HCT116 (cell line): ENCODE measurements around the gene MICALL2. TPM values are rescaled to one million over a fixed set of nuclear protein-coding genes. Genes with fewer than 3 reads are reported as not detected.

Source experiments
- ATAC-seq: fragments of 200-7000 bp; cut with Tn5 transposase; 2 replicates; pipeline ENCODE4 v1.9.1; 2020; ENCODE audit warnings: mild to moderate bottlenecking, moderate library complexity
- BruUV-seq: library from RNA; stranded (reverse); fragments of 400-500 nt; replicated peaks from 2 replicates; lab custom pipeline; 2021; lab: Mats Ljungman, UMichigan
- CTCF ChIA-PET: fragments of 300-600 bp; sonication (Branson Sonifier 250); formaldehyde crosslinking; loops from one replicate; lab custom pipeline; 2021; ENCODE audit warnings: antibody characterized with exemption; lab: Charles Lee
- POLR2A ChIA-PET: fragments of 300-600, 350-600 bp; sonication (Branson Sonifier 250); formaldehyde crosslinking; loops from one replicate; lab custom pipeline; 2021; ENCODE audit warnings: antibody characterized with exemption; lab: Charles Lee
- RAD21 ChIA-PET, 2 experiments: fragments of 300-600 bp; sonication (Branson Sonifier 250); formaldehyde crosslinking; loops; one replicate each; lab custom pipeline; 2023; ENCODE audit warnings: low total read pairs in 2 of 2; ENCODE audit not compliant: uncharacterized antibody in 2 of 2, unreplicated experiment in 2 of 2, low non-redundant PET in 1 of 2; lab: Charles Lee
- DNase-seq: peaks from one replicate; pipeline ENCODE4 v3.0.0-alpha.2; 2010; ENCODE audit warnings: low read depth, low spot score
- H2AFZ ChIP-seq: fragments of 200-600 bp; shearing (Covaris generic), sonication (generic); 2 replicates; pipeline ENCODE4 v1.6.1; 2017; ENCODE audit warnings: low read depth, mixed run types, mixed read lengths, antibody characterized with exemption, low read length; ENCODE audit not compliant: poor library complexity, severe bottlenecking
- H3K27ac ChIP-seq: 2 replicates; pipeline ENCODE4 v1.5.1; 2012; ENCODE audit warnings: low read depth, low read length
- H3K27me3 ChIP-seq: fragments of 200-600 bp; sonication (generic); 2 replicates; pipeline ENCODE4 v1.6.1; 2016; ENCODE audit warnings: mixed run types, low read length, mixed read lengths; ENCODE audit not compliant: insufficient read depth
- H3K36me3 ChIP-seq, 2 experiments: fragments of 200-500 bp in 1 of 2; fragments of 200-600 bp in 1 of 2; sonication (Bioruptor generic) in 1 of 2; sonication (generic) in 1 of 2; 2 replicates each; pipeline versions ENCODE4 v1.5.1 to v1.6.1; 2014 to 2016; ENCODE audit warnings: low read length in 2 of 2, inconsistent platforms in 1 of 2, mixed read lengths in 1 of 2, mixed run types in 1 of 2; ENCODE audit not compliant: insufficient read depth in 2 of 2, control insufficient read depth in 1 of 2
- H3K4me1 ChIP-seq, 2 experiments: fragments of 200-600 bp in 1 of 2; sonication (generic) in 1 of 2; 2 replicates each; pipeline versions ENCODE4 v1.5.1 to v1.6.1; 2012 to 2017; ENCODE audit warnings: low read length in 2 of 2, inconsistent platforms in 1 of 2, mild to moderate bottlenecking in 1 of 2, mixed read lengths in 1 of 2, mixed run types in 1 of 2, moderate library complexity in 1 of 2; ENCODE audit not compliant: insufficient read depth in 2 of 2, control insufficient read depth in 1 of 2
- H3K4me2 ChIP-seq: fragments of 200-600 bp; sonication (generic); 2 replicates; pipeline ENCODE4 v1.6.1; 2017; ENCODE audit warnings: mixed run types, low read length, mixed read lengths
- H3K4me3 ChIP-seq, 2 experiments: fragments of 200-600 bp in 1 of 2; sonication (generic) in 1 of 2; replicated peaks in 1 of 2; 2 replicates each; pipeline ENCODE4 v1.5.1; 2011 to 2016; ENCODE audit warnings: low read length in 2 of 2, control low read depth in 1 of 2, low read depth in 1 of 2, mild to moderate bottlenecking in 1 of 2, mixed read lengths in 1 of 2, mixed run types in 1 of 2
- H3K79me2 ChIP-seq: fragments of 200-600 bp; sonication (generic); 2 replicates; pipeline ENCODE4 v1.6.1; 2017; ENCODE audit warnings: mild to moderate bottlenecking, mixed run types, low read length, moderate library complexity, mixed read lengths; ENCODE audit not compliant: insufficient read depth
- H3K9ac ChIP-seq: fragments of 200-600 bp; sonication (generic); 2 replicates; pipeline ENCODE4 v1.6.1; 2016; ENCODE audit warnings: low read length, mixed read lengths
- H3K9me2 ChIP-seq: fragments of 200-600 bp; sonication (generic), shearing (Covaris generic); 2 replicates; pipeline ENCODE4 v1.6.1; 2017; ENCODE audit warnings: mixed run types, mild to moderate bottlenecking, moderate library complexity; ENCODE audit not compliant: insufficient read depth
- H3K9me3 ChIP-seq, 2 experiments: fragments of 200-500 bp in 1 of 2; fragments of 200-600 bp in 1 of 2; sonication (Bioruptor generic) in 1 of 2; sonication (generic) in 1 of 2; 2 replicates each; pipeline ENCODE4 v1.6.1; 2014 to 2017; ENCODE audit warnings: low read length in 2 of 2, mixed read lengths in 2 of 2, inconsistent platforms in 1 of 2, low read depth in 1 of 2, mild to moderate bottlenecking in 1 of 2, mixed run types in 1 of 2, moderate library complexity in 1 of 2; ENCODE audit not compliant: control insufficient read depth in 1 of 2, insufficient read depth in 1 of 2
- H4K20me1 ChIP-seq: fragments of 200-600 bp; sonication (generic), shearing (Covaris generic); 2 replicates; pipeline ENCODE4 v1.6.1; 2017; ENCODE audit warnings: mixed run types, mild to moderate bottlenecking, moderate library complexity; ENCODE audit not compliant: insufficient read depth
- CBX3 ChIP-seq: IDR thresholded peaks from 2 replicates; pipeline ENCODE4 v1.6.1; 2012; ENCODE audit warnings: low read depth
- CEBPB ChIP-seq: IDR thresholded peaks from 2 replicates; pipeline ENCODE4 v1.6.1; 2012; ENCODE audit warnings: low read depth
- EGR1 ChIP-seq: IDR thresholded peaks from 2 replicates; pipeline ENCODE4 v1.6.1; 2012; ENCODE audit warnings: low read depth
- EZH2 ChIP-seq: fragments of 200-600 bp; sonication (generic); IDR thresholded peaks from 2 replicates; pipeline ENCODE4 v1.6.1; 2017; ENCODE audit warnings: antibody characterized with exemption, mixed run types
- FOSL1 ChIP-seq: IDR thresholded peaks from 2 replicates; pipeline ENCODE4 v1.6.1; 2012; ENCODE audit warnings: low read depth
- JUND ChIP-seq: IDR thresholded peaks from 2 replicates; pipeline ENCODE4 v1.6.1; 2012
- MAX ChIP-seq: IDR thresholded peaks from 2 replicates; pipeline ENCODE4 v1.6.1; 2012
- POLR2A ChIP-seq: IDR thresholded peaks from 2 replicates; pipeline ENCODE4 v1.7.0; 2011; ENCODE audit warnings: borderline replicate concordance; ENCODE audit not compliant: insufficient read depth, insufficient read length; ENCODE audit errors: extremely low read depth
- POLR2AphosphoS5 ChIP-seq: IDR thresholded peaks from 2 replicates; pipeline ENCODE4 v1.6.1; 2011; ENCODE audit warnings: mild to moderate bottlenecking, low read depth, low read length, moderate library complexity
- RAD21 ChIP-seq: IDR thresholded peaks from 2 replicates; pipeline ENCODE4 v1.6.1; 2012; ENCODE audit warnings: low read depth, mild to moderate bottlenecking
- SIN3A ChIP-seq: IDR thresholded peaks from 2 replicates; pipeline ENCODE4 v1.6.1; 2012; ENCODE audit warnings: low read depth
- SP1 ChIP-seq: IDR thresholded peaks from 2 replicates; pipeline ENCODE4 v1.6.1; 2012; ENCODE audit warnings: low read depth
- SRF ChIP-seq: IDR thresholded peaks from 2 replicates; pipeline ENCODE4 v1.6.1; 2012; ENCODE audit warnings: low read depth
- TCF7L2 ChIP-seq: IDR thresholded peaks from 2 replicates; pipeline ENCODE4 v1.7.0; 2011; ENCODE audit warnings: borderline replicate concordance, inconsistent platforms; ENCODE audit not compliant: insufficient read depth, insufficient read length; ENCODE audit errors: extremely low read depth
- YY1 ChIP-seq: IDR thresholded peaks from 2 replicates; pipeline ENCODE4 v1.6.1; 2011; ENCODE audit warnings: low read length, low read depth, moderate library complexity, mild to moderate bottlenecking; ENCODE audit not compliant: insufficient replicate concordance; ENCODE audit errors: extremely low read depth
- ZBTB33 ChIP-seq: IDR thresholded peaks from 2 replicates; pipeline ENCODE4 v1.6.1; 2011; ENCODE audit warnings: mild to moderate bottlenecking, low read length, moderate library complexity; ENCODE audit not compliant: insufficient replicate concordance; ENCODE audit errors: extremely low read depth
- ZFX ChIP-seq: fragments of 450-650 bp; IDR thresholded peaks from 2 replicates; pipeline ENCODE4 v1.6.1; 2017
- ZNF274 ChIP-seq: fragments of 200-500 bp; sonication (Bioruptor generic); IDR thresholded peaks from 2 replicates; pipeline ENCODE4 v1.6.1; 2014; ENCODE audit warnings: mild to moderate bottlenecking, low read depth, low read length, inconsistent platforms
- intact Hi-C: fragments of 100-400 bp; cut with micrococcal nuclease; formaldehyde crosslinking; loops from 2 replicates; pipeline ENCODE4 v1.10.0; 2022
- total RNA-seq: library from RNA; stranded (reverse); gene quantifications from one replicate; pipeline ENCODE4 v1.2.1, GENCODE V29; 2021; ENCODE audit not compliant: unreplicated experiment

Gene MICALL2
- total RNA-seq, 1 experiment from 2014 or later, result 60.7 TPM

- Histone ChIP-seq H3K27ac (no peak overlapping the region), H3K9ac (no peak overlapping the region), H4K20me1 (no peaks in the 10 kb centered on the region), H3K9me3 (peaks cover 0 to 4% of the 10 kb centered on the region in 2 experiments; a peak in 1 of 4 replicates), H3K4me2 (no peak overlapping the region), H3K36me3 (no peaks in the 10 kb centered on the region), H3K79me2 (no peaks in the 10 kb centered on the region), H3K4me3 (no peak overlapping the region), H3K4me1 (peaks cover 5 to 20% of the 10 kb centered on the region in 2 experiments), H3K27me3 (no peaks in the 10 kb centered on the region), H2AFZ (no peak overlapping the region), H3K9me2 (no peaks in the 10 kb centered on the region)
- ChIA-PET RAD21 (no interaction called here), POLR2A (interaction anchor here (0.7 kb wide), 1 partner anchor 31 kb away, joined by 3 read pairs; no protein-coding TSS in a partner anchor), CTCF (interaction anchor here (1.4 kb wide), 1 partner anchor 8 kb away, joined by 3 read pairs; no protein-coding TSS in a partner anchor)
- no peak for TF ChIP-seq EGR1
- no peak for TF ChIP-seq JUND
- TF ChIP-seq ZFX, result no peak
- no peak for TF ChIP-seq SP1
- no peak for TF ChIP-seq POLR2AphosphoS5
- TF ChIP-seq CBX3, result no peak
- TF ChIP-seq EZH2, result no peak
- no peak for TF ChIP-seq MAX
- TF ChIP-seq TCF7L2, result no peak
- intact Hi-C loops, result loop anchor here (5.0 kb wide), 1 partner anchor 38 kb away; no protein-coding TSS in a partner anchor
- DNase-seq (no peak), ATAC-seq (0 out of 2 replicates have a peak, but pooled peaks have one; percentile 39)
- no TSS peak for BruUV-seq
Observed at GRCh38 chr7:1404898-1405548, 54.2 kb downstream of the MICALL2 start.

- Histone ChIP-seq H3K9me2 (no peaks in the 10 kb centered on the region), H2AFZ (no peak overlapping the region), H3K27ac (no peak overlapping the region), H3K4me2 (no peak overlapping the region), H3K27me3 (no peaks in the 10 kb centered on the region), H3K36me3 (no peaks in the 10 kb centered on the region), H3K79me2 (no peaks in the 10 kb centered on the region), H3K9ac (no peak overlapping the region), H3K9me3 (peaks cover 0 to 4% of the 10 kb centered on the region in 2 experiments; a peak in 1 of 4 replicates)
- DNase-seq, result no peak
- BruUV-seq, result no TSS peak
- no peak for ATAC-seq
- intact Hi-C loops, result loop anchor here (5.0 kb wide), 1 partner anchor 37 kb away; no protein-coding TSS in a partner anchor
- CTCF ChIA-PET, result interaction anchor here (1.4 kb wide), 1 partner anchor 9 kb away, joined by 3 read pairs; no protein-coding TSS in a partner anchor
- POLR2A ChIA-PET, result no interaction called here
- no peak for TF ChIP-seq SIN3A
- TF ChIP-seq ZNF274, result no peak
- TF ChIP-seq SP1, result no peak
- TF ChIP-seq TCF7L2, result no peak
- TF ChIP-seq EGR1, result no peak
- no peak for TF ChIP-seq YY1
- no peak for TF ChIP-seq SRF
- TF ChIP-seq POLR2A, result no peak
- TF ChIP-seq ZFX, result no peak
- TF ChIP-seq ZBTB33, result no peak
- no peak for TF ChIP-seq MAX
- TF ChIP-seq FOSL1, result no peak
- TF ChIP-seq CBX3, result no peak
- TF ChIP-seq RAD21, result no peak
- no peak for TF ChIP-seq EZH2
- TF ChIP-seq CEBPB, result no peak
- TF ChIP-seq, all 23 proteins: peak for 0
- H3K4me3 ChIP-seq, result no peak overlapping the region
- H4K20me1 ChIP-seq, result no peaks in the 10 kb centered on the region
- RAD21 ChIA-PET, result no interaction called here
- peaks cover 5 to 20% of the 10 kb centered on the region in 2 experiments for H3K4me1 ChIP-seq
Observed at GRCh38 chr7:1404460-1404809, 54.8 kb downstream of the MICALL2 start.
